Bronchial epithelial cell (primary cell): ENCODE data around the gene REEP2. TPM values are rescaled to one million over a fixed set of nuclear protein-coding genes. Genes with fewer than 3 reads are reported as not detected.
"Not testable (repeated sequence)": the region's sequence is repeated elsewhere in the genome, so short reads cannot be mapped to it uniquely, and the experiment has no call there.

ENCODE experiments used
- DNase-seq: peaks from one replicate; pipeline ENCODE4 v3.0.0-alpha.2; 2010; ENCODE audit warnings: low read depth
- FAIRE-seq: peaks from 2 replicates; lab custom pipeline; 2011; peaks lifted over from hg19 to GRCh38; lab: Jason Lieb, UNC
- H3K27me3 ChIP-seq: 2 replicates; pipeline ENCODE4 v1.5.1; 2011; ENCODE audit warnings: low read length; ENCODE audit not compliant: control insufficient read depth, insufficient read depth
- H3K36me3 ChIP-seq: 2 replicates; pipeline ENCODE4 v1.5.1; 2011; ENCODE audit warnings: low read length; ENCODE audit not compliant: control insufficient read depth, insufficient read depth
- H3K4me3 ChIP-seq: 2 replicates; pipeline ENCODE4 v1.5.1; 2011; ENCODE audit warnings: mild to moderate bottlenecking, low read depth, low read length, control low read depth
- CTCF ChIP-seq: IDR thresholded peaks from 2 replicates; pipeline ENCODE4 v1.5.1; 2011; ENCODE audit warnings: mild to moderate bottlenecking, moderate library complexity, low read length, control low read depth, inconsistent platforms; ENCODE audit not compliant: insufficient read depth, severe bottlenecking
- total RNA-seq: library from RNA; depleted of rRNA; stranded (reverse); fragments of >200 nt; gene quantifications from 2 replicates; pipeline ENCODE4 v1.2.1, GENCODE V29; 2014

The REEP2 gene
- total RNA-seq, 1 donor from 2014 or later = 2.4 TPM

- H3K4me3 ChIP-seq, H3K27me3 ChIP-seq, FAIRE-seq, H3K36me3 ChIP-seq: not testable (repeated sequence)
- DNase-seq = peak; percentile 12
- peak; percentile 46 for TF ChIP-seq CTCF
Measured at GRCh38 chr5:138410996-138411640, 27.7 kb upstream of the REEP2 start.

- DNase-seq = no peak
- Histone ChIP-seq H3K36me3 (peaks cover 12% of the 10 kb centered on the region), H3K4me3 (no peak overlapping the region), H3K27me3 (no peaks in the 10 kb centered on the region)
- no peak for TF ChIP-seq CTCF
- no peak for FAIRE-seq
Measured at GRCh38 chr5:138418444-138418843, 20.4 kb upstream of the REEP2 start.

- TF ChIP-seq CTCF = no peak
- FAIRE-seq = no peak
Measured at GRCh38 chr5:138425079-138425478, 13.8 kb upstream of the REEP2 start.

GRCh38 chr5:138435943-138436342 lies 2.9 kb upstream of the REEP2 start:
- no peak for FAIRE-seq
- H3K4me3 ChIP-seq = no peak overlapping the region
- DNase-seq = no peak
- H3K27me3 ChIP-seq = no peaks in the 10 kb centered on the region
- TF ChIP-seq CTCF = no peak
- H3K36me3 ChIP-seq = peaks cover 8% of the 10 kb centered on the region

More at GRCh38 chr5:138425079-138425478, 13.8 kb upstream of the REEP2 start:
- peaks cover 27% of the 10 kb centered on the region for H3K36me3 ChIP-seq
- H3K4me3 ChIP-seq = no peak overlapping the region
- H3K27me3 ChIP-seq = no peaks in the 10 kb centered on the region
- DNase-seq = no peak

GRCh38 chr5:138438003-138438723 lies 694 bp upstream of the REEP2 start:
- Histone ChIP-seq H3K27me3 (no peaks in the 10 kb centered on the region), H3K36me3 (peaks cover 4% of the 10 kb centered on the region), H3K4me3 (no peak overlapping the region)
- FAIRE-seq (no peak), DNase-seq (no peak)
- no peak for TF ChIP-seq CTCF
